K562 (cell line): Measurements from ENCODE around the gene HMBS. TPM values are rescaled to one million over a fixed set of nuclear protein-coding genes. Genes with fewer than 3 reads are reported as not detected.

ENCODE experiments used
- CTCF ChIP-seq, 3 experiments: IDR thresholded peaks in 2 of 3; conservative IDR thresholded peaks in 1 of 3; 2 replicates each; pipeline ENCODE4 v1.5.1; 2011 to 2012; ENCODE audit warnings: low read length in 3 of 3, mild to moderate bottlenecking in 3 of 3, control low read depth in 2 of 3, improper control_type of control experiment in 1 of 3, inconsistent platforms in 1 of 3, low read depth in 1 of 3, mixed read lengths in 1 of 3, moderate library complexity in 1 of 3; ENCODE audit not compliant: insufficient read depth in 2 of 3
- CTCFL ChIP-seq: IDR thresholded peaks from 2 replicates; pipeline ENCODE4 v1.6.1; 2011; ENCODE audit warnings: borderline replicate concordance, low read depth, mild to moderate bottlenecking, moderate library complexity, low read length; ENCODE audit not compliant: insufficient read depth, poor library complexity, severe bottlenecking
- HMGXB4 ChIP-seq: sonication (generic); formaldehyde crosslinking; IDR thresholded peaks from 2 replicates; pipeline ENCODE4 v1.8.1; 2023; ENCODE audit warnings: mild to moderate bottlenecking, missing genetic modification reagents
- HNRNPK ChIP-seq: fragments of 200-400 bp; formaldehyde crosslinking; IDR thresholded peaks from one replicate; pipeline ENCODE4 v1.6.1; 2018; ENCODE audit warnings: mild to moderate bottlenecking, low read depth, low read length; ENCODE audit not compliant: poor library complexity, severe bottlenecking
- KDM4B ChIP-seq, 2 experiments: fragments of 450-650 bp in 1 of 2; sonication (generic) in 1 of 2; IDR thresholded peaks; 2 replicates each; pipeline ENCODE4 v1.6.1; 2016 to 2017; ENCODE audit warnings: borderline replicate concordance in 2 of 2, antibody characterized with exemption in 1 of 2, low read depth in 1 of 2, mild to moderate bottlenecking in 1 of 2
- KLF16 ChIP-seq: IDR thresholded peaks from 2 replicates; pipeline ENCODE4 v1.6.1; 2016; ENCODE audit warnings: antibody characterized with exemption
- MCM2 ChIP-seq: fragments of 450-650 bp; IDR thresholded peaks from 2 replicates; pipeline ENCODE4 v1.6.1; 2017; ENCODE audit warnings: low read depth, mild to moderate bottlenecking
- MNT ChIP-seq, 2 experiments: fragments of 450-650 bp; conservative IDR thresholded peaks; 2 replicates each; pipeline ENCODE4 v1.6.1; 2017; ENCODE audit warnings: mild to moderate bottlenecking in 2 of 2, moderate library complexity in 2 of 2
- NCOA1 ChIP-seq: fragments of 450-650 bp; IDR thresholded peaks from 2 replicates; pipeline ENCODE4 v1.6.1; 2016; ENCODE audit warnings: low read depth
- PPARD ChIP-seq: fragments of 250-450 bp; sonication (Bioruptor Pico); IDR thresholded peaks from 2 replicates; pipeline ENCODE4 v1.8.0; 2022; ENCODE audit warnings: inconsistent platforms, mild to moderate bottlenecking, moderate library complexity
- TCF7L2 ChIP-seq: fragments of 150-350 bp; IDR thresholded peaks from 2 replicates; pipeline ENCODE4 v1.6.1; 2016; ENCODE audit warnings: low read depth, mild to moderate bottlenecking, low read length, moderate library complexity
- TSC22D4 ChIP-seq: fragments of 450-650 bp; IDR thresholded peaks from 2 replicates; pipeline ENCODE4 v1.6.1; 2016; ENCODE audit warnings: missing genetic modification characterization, missing biosample characterization, control low read depth
- ZBTB12 ChIP-seq: fragments of 250-450 bp; sonication (Bioruptor Pico); IDR thresholded peaks from 2 replicates; pipeline ENCODE4 v1.4.0; 2020
- ZBTB26 ChIP-seq: fragments of 450-650 bp; formaldehyde crosslinking; IDR thresholded peaks from 2 replicates; pipeline ENCODE4 v1.4.0; 2022; ENCODE audit warnings: missing genetic modification characterization
- ZNF165 ChIP-seq: fragments of 250-450 bp; sonication (Bioruptor Pico); IDR thresholded peaks from 2 replicates; pipeline ENCODE4 v1.4.0; 2020; ENCODE audit warnings: borderline replicate concordance
- ZNF316 ChIP-seq: fragments of 450-650 bp; IDR thresholded peaks from 2 replicates; pipeline ENCODE4 v1.6.1; 2016
- ZNF830 ChIP-seq: fragments of 250-450 bp; sonication (Bioruptor Pico); IDR thresholded peaks from 2 replicates; pipeline ENCODE4 v1.5.0; 2021; ENCODE audit warnings: mild to moderate bottlenecking
- polyA plus RNA-seq, 8 experiments: library from polyadenylated mRNA; depleted of rRNA in 4 of 8; stranded (reverse) in 5 of 8; unstranded in 3 of 8; fragments of >200 nt; fragmentation: Nextera tagmentation in 2 of 8; fragmentation: Illumina TruSeq in 1 of 8; extraction: Ambion mirVana in 2 of 8; extraction: Trizol in 1 of 8; gene quantifications; 2 replicates each; pipeline versions ENCODE4 v1.2.1 to v1.2.3, GENCODE V29; 2011 to 2014; ENCODE audit warnings: inconsistent platforms in 1 of 8, missing spikeins in 1 of 8
- total RNA-seq, 7 experiments: library from RNA; depleted of rRNA in 6 of 7; stranded (reverse); fragments of >200 nt in 6 of 7; fragmentation: Illumina TruSeq in 2 of 7; extraction: Trizol in 2 of 7; gene quantifications; 2 replicates each; pipeline versions ENCODE4 v1.2.1 to v1.2.3, GENCODE V29; 2011 to 2021; ENCODE audit warnings: low replicate concordance in 1 of 7

Gene HMBS
- total and polyA plus RNA-seq, 9 of the 15 experiments (the other 6 are each of a cell fraction or from before 2014, with no cell fraction given), result 56.9 to 385 (median 286) TPM

- TF ChIP-seq CTCF (IDR thresholded peaks at IDR 0.05 in 2 of 3, conservative IDR thresholded peaks at IDR 0.05 in 1 of 3; ENCODE audit: insufficient read depth in 2 of 3, low read depth in 1 of 3, low read length in 3 of 3) (peak; percentile 74 to 88 (median 76)), CTCFL (peak; percentile 92), ZNF165 (no peak), MNT (conservative IDR thresholded peaks at IDR 0.05) (no peak), KLF16 (no peak), TSC22D4 (tag) (no peak), NCOA1 (no peak), HNRNPK (peak; percentile 43), ZNF830 (CRISPR knock-in tag) (no peak), PPARD (CRISPR knock-in tag) (no peak), ZBTB26 (CRISPR knock-in tag) (no peak), MCM2 (no peak), ZNF316 (no peak), KDM4B (IDR thresholded peaks at IDR 0.05; ENCODE audit: borderline replicate concordance in 2 of 2, low read depth in 1 of 2) (no peak; a peak in 1 of 4 replicates), HMGXB4 (CRISPR knock-in tag) (no peak), ZBTB12 (no peak), TCF7L2 (no peak)
Observed at GRCh38 chr11:119094816-119095065, 10.1 kb downstream of the HMBS start (continued).
